PC-3 (cell line): ENCODE data around the gene PPP2R1B. TPM values are rescaled to one million over a fixed set of nuclear protein-coding genes. Genes with fewer than 3 reads are reported as not detected.

Experiments
- ATAC-seq: fragments of 200-7000 bp; cut with Tn5 transposase; 2 replicates; pipeline ENCODE4 v1.9.1; 2020; ENCODE audit warnings: mild to moderate bottlenecking, moderate library complexity
- BruUV-seq: library from RNA; stranded (reverse); fragments of 400-500 nt; replicated peaks from 2 replicates; lab custom pipeline; 2021; lab: Mats Ljungman, UMichigan
- CTCF ChIA-PET: fragments of 300-600 bp; sonication (Branson Sonifier 250); formaldehyde crosslinking; loops from one replicate; lab custom pipeline; 2022; ENCODE audit warnings: antibody characterized with exemption; lab: Charles Lee
- POLR2A ChIA-PET: fragments of 300-600 bp; sonication (Branson Sonifier 250); formaldehyde crosslinking; loops from one replicate; lab custom pipeline; 2022; ENCODE audit warnings: antibody characterized with exemption; ENCODE audit not compliant: unreplicated experiment; lab: Charles Lee
- DNase-seq: peaks from one replicate; pipeline ENCODE4 v3.0.0-alpha.2; 2015
- H2AFZ ChIP-seq: fragments of 300-600 bp; sonication (generic); 2 replicates; pipeline ENCODE4 v1.6.0; 2016; ENCODE audit warnings: antibody characterized with exemption, low read length
- H3F3A ChIP-seq: fragments of 300-600 bp; sonication (generic); one replicate; pipeline ENCODE4 v1.6.0; 2017; ENCODE audit warnings: antibody characterized with exemption, low read length, control low read depth, mild to moderate bottlenecking; ENCODE audit not compliant: unreplicated experiment
- H3K27ac ChIP-seq: fragments of 300-600 bp; sonication (generic); 2 replicates; pipeline ENCODE4 v1.5.1; 2016; ENCODE audit warnings: mild to moderate bottlenecking, low read length
- H3K27me3 ChIP-seq: fragments of 300-600 bp; sonication (generic); 2 replicates; pipeline ENCODE4 v1.6.1; 2016; ENCODE audit warnings: low read length, mixed read lengths
- H3K36me3 ChIP-seq: fragments of 300-600 bp; sonication (generic); 2 replicates; pipeline ENCODE4 v1.6.1; 2016; ENCODE audit warnings: low read depth, mixed run types, low read length, mixed read lengths
- H3K4me1 ChIP-seq: fragments of 300-600 bp; sonication (generic); 2 replicates; pipeline ENCODE4 v1.5.1; 2016; ENCODE audit warnings: low read length; ENCODE audit not compliant: insufficient read depth
- H3K4me2 ChIP-seq: fragments of 300-600 bp; sonication (generic); 2 replicates; pipeline ENCODE4 v1.6.0; 2016; ENCODE audit warnings: low read length
- H3K4me3 ChIP-seq: fragments of 300-600 bp; sonication (generic); 2 replicates; pipeline ENCODE4 v1.5.1; 2016; ENCODE audit warnings: mild to moderate bottlenecking, low read length, mixed read lengths
- H3K79me2 ChIP-seq: fragments of 300-600 bp; sonication (generic); 2 replicates; pipeline ENCODE4 v1.6.1; 2017; ENCODE audit warnings: low read length, mixed read lengths
- H3K9ac ChIP-seq: fragments of 300-600 bp; sonication (generic); 2 replicates; pipeline ENCODE4 v1.6.0; 2016; ENCODE audit warnings: mild to moderate bottlenecking, low read length
- H3K9me2 ChIP-seq: fragments of 300-600 bp; sonication (generic); replicated peaks from 2 replicates; pipeline ENCODE4 v1.6.1; 2016; ENCODE audit warnings: mixed run types, low read length, mixed read lengths
- H3K9me3 ChIP-seq: fragments of 300-600 bp; sonication (generic); 2 replicates; pipeline ENCODE4 v1.6.1; 2016; ENCODE audit warnings: low read length, mixed read lengths
- H4K20me1 ChIP-seq: fragments of 300-600 bp; sonication (generic); 2 replicates; pipeline ENCODE4 v1.6.1; 2016; ENCODE audit warnings: low read length, mixed read lengths
- CTCF ChIP-seq: fragments of 300-600 bp; sonication (generic); conservative IDR thresholded peaks from 2 replicates; pipeline ENCODE4 v1.5.1; 2017; ENCODE audit warnings: antibody characterized with exemption, low read depth, mild to moderate bottlenecking, low read length
- EZH2 ChIP-seq: fragments of 300-600 bp; sonication (generic); IDR thresholded peaks from one replicate; pipeline ENCODE4 v1.6.1; 2017; ENCODE audit warnings: antibody characterized with exemption, mild to moderate bottlenecking, low read length; ENCODE audit not compliant: unreplicated experiment
- EZH2phosphoT487 ChIP-seq: fragments of 300-600 bp; sonication (generic); IDR thresholded peaks from 2 replicates; pipeline ENCODE4 v1.6.1; 2018; ENCODE audit warnings: mild to moderate bottlenecking, antibody characterized with exemption, low read length, borderline replicate concordance
- intact Hi-C: fragments of 100-400 bp; cut with micrococcal nuclease; formaldehyde crosslinking; loops from 2 replicates; pipeline ENCODE4 v1.9.0; 2023
- total RNA-seq: library from RNA; depleted of rRNA; stranded (reverse); fragments of >200 nt; gene quantifications from 2 replicates; pipeline ENCODE4 v1.2.3, GENCODE V29; 2014

Gene PPP2R1B
- total RNA-seq, 1 experiment from 2014 or later: 41.5 TPM

- Histone ChIP-seq H3F3A (peaks cover 6% of the 10 kb centered on the region), H3K36me3 (peaks cover 12% of the 10 kb centered on the region), H3K27me3 (no peaks in the 10 kb centered on the region), H3K4me3 (no peak overlapping the region; the same call in 1 of the 2 replicates), H3K9ac (peak overlapping the region; percentile 82), H3K27ac (peak overlapping the region; percentile 96), H3K4me1 (peaks cover 33% of the 10 kb centered on the region), H3K4me2 (peak overlapping the region; percentile 82), H3K79me2 (no peaks in the 10 kb centered on the region), H3K9me3 (no peaks in the 10 kb centered on the region), H4K20me1 (no peaks in the 10 kb centered on the region), H2AFZ (peak overlapping the region; percentile 54), H3K9me2 (no peaks in the 10 kb centered on the region)
- DNase-seq (no peak), ATAC-seq (peak; percentile 6)
- ChIA-PET CTCF (no interaction called here), POLR2A (interaction anchor here (0.9 kb wide), 1 partner anchor 29 kb away, joined by 4 read pairs; no protein-coding TSS in a partner anchor)
- BruUV-seq: TSS peak; percentile 77
- TF ChIP-seq EZH2 (no peak), EZH2phosphoT487 (no peak), CTCF (no peak)
- intact Hi-C loops: no loop called here
Observed at GRCh38 chr11:111736181-111736590, 30.0 kb downstream of the PPP2R1B start.

GRCh38 chr11:111735262-111736116, 30.7 kb downstream of the PPP2R1B start:
- peak; percentile 73 for ATAC-seq
- CTCF ChIA-PET: interaction anchor here (0.7 to 0.9 kb wide), 2 partner anchors 17 to 31 kb away, joined by 4 read pairs; partner anchors contain the start of gene PPP2R1B
- intact Hi-C loops: loop anchor here (1.0 to 2.0 kb wide), 4 partner anchors 13 to 131 kb away; partner anchors contain the start of gene PPP2R1B

More at GRCh38 chr11:111735262-111736116, 30.7 kb downstream of the PPP2R1B start:
- Histone ChIP-seq H3K27me3 (no peaks in the 10 kb centered on the region), H3K79me2 (no peaks in the 10 kb centered on the region), H3F3A (peaks cover 6% of the 10 kb centered on the region), H3K9me2 (no peaks in the 10 kb centered on the region), H2AFZ (peak overlapping the region; percentile 54), H3K4me3 (peak overlapping the region; percentile 55), H4K20me1 (no peaks in the 10 kb centered on the region), H3K4me1 (peaks cover 39% of the 10 kb centered on the region), H3K9me3 (no peaks in the 10 kb centered on the region), H3K9ac (peak overlapping the region; percentile 82), H3K4me2 (peak overlapping the region; percentile 82), H3K36me3 (peaks cover 5% of the 10 kb centered on the region; the same call in 1 of the 2 replicates), H3K27ac (peak overlapping the region; percentile 96)
- peak; percentile 99 for DNase-seq
- POLR2A ChIA-PET: interaction anchor here (0.6 to 0.9 kb wide), 2 partner anchors 30 to 183 kb away, joined by 4 read pairs; partner anchors contain the start of gene C11orf52
- TF ChIP-seq EZH2phosphoT487 (no peak), EZH2 (no peak), CTCF (peak; percentile 51; the same call in 1 of the 2 replicates)
- no TSS peak for BruUV-seq
